OCI-LY7 (cell line): ENCODE results near the gene CDC5L. TPM values are rescaled to one million over a fixed set of nuclear protein-coding genes. Genes with fewer than 3 reads are reported as not detected.

Experiments
- BruUV-seq: library from RNA; stranded (reverse); fragments of 400-500 nt; replicated peaks from 2 replicates; lab custom pipeline; 2021; lab: Mats Ljungman, UMichigan
- CTCF ChIA-PET: fragments of 300-600 bp; sonication (Branson Sonifier 250); formaldehyde crosslinking; loops from one replicate; lab custom pipeline; 2022; ENCODE audit warnings: antibody characterized with exemption; ENCODE audit not compliant: unreplicated experiment; lab: Charles Lee
- POLR2A ChIA-PET: fragments of 300-600 bp; sonication (Branson Sonifier 250); formaldehyde crosslinking; loops from one replicate; lab custom pipeline; 2022; ENCODE audit warnings: antibody characterized with exemption; lab: Charles Lee
- DNase-seq: peaks from one replicate; pipeline ENCODE4 v3.0.0-alpha.2; 2015; ENCODE audit warnings: low spot score
- H2AFZ ChIP-seq: fragments of 200-600 bp; sonication (generic), shearing (Covaris generic); 2 replicates; pipeline ENCODE4 v1.6.1; 2014; ENCODE audit warnings: mild to moderate bottlenecking, antibody characterized with exemption, low read length, moderate library complexity
- H3K27ac ChIP-seq: fragments of 200-600 bp; sonication (generic); 2 replicates; pipeline ENCODE4 v1.5.1; 2014; ENCODE audit warnings: mixed run types, low read depth, mild to moderate bottlenecking, moderate library complexity, low read length, inconsistent platforms; ENCODE audit not compliant: poor library complexity, severe bottlenecking
- H3K36me3 ChIP-seq: fragments of 200-600 bp; sonication (generic); 2 replicates; pipeline ENCODE4 v1.6.1; 2014; ENCODE audit warnings: mild to moderate bottlenecking, antibody characterized with exemption, low read length, moderate library complexity, mixed read lengths; ENCODE audit not compliant: insufficient read depth
- H3K4me1 ChIP-seq: fragments of 200-600 bp; sonication (generic); 2 replicates; pipeline ENCODE4 v1.5.1; 2014; ENCODE audit warnings: mild to moderate bottlenecking, low read length; ENCODE audit not compliant: insufficient read depth, poor library complexity, severe bottlenecking
- H3K4me2 ChIP-seq: fragments of 200-600 bp; sonication (generic); 2 replicates; pipeline ENCODE4 v1.6.1; 2014; ENCODE audit warnings: mild to moderate bottlenecking, low read length
- H3K4me3 ChIP-seq: fragments of 200-600 bp; sonication (generic); 2 replicates; pipeline ENCODE4 v1.5.1; 2014; ENCODE audit warnings: mild to moderate bottlenecking, low read depth, low read length; ENCODE audit not compliant: poor library complexity, severe bottlenecking
- H3K79me2 ChIP-seq: fragments of 200-600 bp; sonication (generic); 2 replicates; pipeline ENCODE4 v1.6.1; 2016; ENCODE audit warnings: low read depth, mild to moderate bottlenecking, low read length, moderate library complexity, mixed read lengths; ENCODE audit not compliant: insufficient read depth
- H3K9me2 ChIP-seq: fragments of 200-600 bp; sonication (generic); 2 replicates; pipeline ENCODE4 v1.6.1; 2016; ENCODE audit warnings: mild to moderate bottlenecking, low read length, mixed read lengths; ENCODE audit not compliant: insufficient read depth
- H3K9me3 ChIP-seq: fragments of 200-600 bp; sonication (generic); 2 replicates; pipeline ENCODE4 v1.6.1; 2014; ENCODE audit warnings: mild to moderate bottlenecking, mixed run types, low read length, mixed read lengths
- H4K20me1 ChIP-seq: fragments of 200-600 bp; sonication (generic); 2 replicates; pipeline ENCODE4 v1.6.1; 2014; ENCODE audit warnings: mild to moderate bottlenecking, antibody characterized with exemption, low read length, moderate library complexity, mixed read lengths; ENCODE audit not compliant: insufficient read depth
- EZH2phosphoT487 ChIP-seq: fragments of 200-600 bp; sonication (generic); IDR thresholded peaks from 2 replicates; pipeline ENCODE4 v1.6.1; 2018; ENCODE audit warnings: low read depth, borderline replicate concordance, mild to moderate bottlenecking, mixed run types, antibody characterized with exemption, low read length, moderate library complexity, mixed read lengths
- intact Hi-C: fragments of 100-400 bp; cut with micrococcal nuclease; formaldehyde crosslinking; loops from one replicate; pipeline ENCODE4 v1.10.0; 2022; ENCODE audit not compliant: unreplicated experiment
- total RNA-seq, 2 experiments: library from RNA; depleted of rRNA in 1 of 2; stranded (reverse); fragments of >200 nt in 1 of 2; shearing (Covaris generic) in 1 of 2; gene quantifications; 2 replicates each; pipeline ENCODE4 v1.2.3, GENCODE V29; 2014 to 2022
- TF ChIP-seq, protein P1 (sequence below): fragments of 200-600 bp; sonication (generic); conservative IDR thresholded peaks from 2 replicates; pipeline ENCODE4 v1.5.1; 2014; ENCODE audit warnings: mild to moderate bottlenecking, antibody characterized with exemption, low read length, moderate library complexity, mixed read lengths

The CDC5L gene
- total RNA-seq, 2 experiments from 2014 or later, result 21.5 to 24.0 TPM

DNA sequence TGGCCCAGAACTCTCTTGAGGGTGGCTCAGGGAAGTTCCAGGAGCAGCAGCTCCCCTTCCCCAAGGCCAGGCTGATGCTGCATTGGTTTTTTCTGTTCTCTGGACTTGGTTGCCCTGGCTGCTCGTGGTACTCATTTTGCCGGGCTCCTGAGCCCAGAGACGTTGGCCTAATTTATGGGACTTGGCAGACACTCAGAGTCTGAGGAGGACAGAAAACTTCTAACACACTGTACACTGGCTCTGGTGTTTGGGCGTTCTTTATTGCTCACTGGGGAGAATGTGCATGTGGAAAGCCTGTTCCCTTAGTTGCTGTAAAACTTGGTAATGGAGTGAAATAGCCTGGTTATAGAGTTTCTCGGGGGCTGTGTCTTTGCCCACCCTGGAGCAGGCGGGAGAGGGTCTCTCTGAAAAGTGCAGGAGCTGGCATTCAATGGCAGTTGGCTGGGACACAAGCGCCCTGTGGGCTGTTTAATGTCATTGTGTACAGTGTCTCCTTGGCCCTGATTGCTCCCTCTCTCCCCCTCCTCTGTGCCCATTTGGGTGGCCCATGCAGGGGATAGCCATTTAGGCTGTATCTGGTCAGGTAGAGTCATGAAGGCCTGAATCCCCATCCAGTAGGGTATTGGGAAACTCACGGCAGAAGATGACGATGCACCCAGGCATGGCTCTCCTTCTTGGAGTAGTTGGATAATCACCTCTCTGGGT, 109.3 kb downstream of the CDC5L start:
- DNase-seq, result no peak
- Histone ChIP-seq H3K79me2 (no peaks in the 10 kb centered on the region), H3K4me1 (no peaks in the 10 kb centered on the region), H3K27ac (no peak overlapping the region), H2AFZ (no peak overlapping the region), H4K20me1 (no peaks in the 10 kb centered on the region), H3K9me2 (no peaks in the 10 kb centered on the region), H3K4me2 (no peak overlapping the region), H3K9me3 (no peaks in the 10 kb centered on the region), H3K36me3 (no peaks in the 10 kb centered on the region), H3K4me3 (no peak overlapping the region)
- TF ChIP-seq, protein P1, sequence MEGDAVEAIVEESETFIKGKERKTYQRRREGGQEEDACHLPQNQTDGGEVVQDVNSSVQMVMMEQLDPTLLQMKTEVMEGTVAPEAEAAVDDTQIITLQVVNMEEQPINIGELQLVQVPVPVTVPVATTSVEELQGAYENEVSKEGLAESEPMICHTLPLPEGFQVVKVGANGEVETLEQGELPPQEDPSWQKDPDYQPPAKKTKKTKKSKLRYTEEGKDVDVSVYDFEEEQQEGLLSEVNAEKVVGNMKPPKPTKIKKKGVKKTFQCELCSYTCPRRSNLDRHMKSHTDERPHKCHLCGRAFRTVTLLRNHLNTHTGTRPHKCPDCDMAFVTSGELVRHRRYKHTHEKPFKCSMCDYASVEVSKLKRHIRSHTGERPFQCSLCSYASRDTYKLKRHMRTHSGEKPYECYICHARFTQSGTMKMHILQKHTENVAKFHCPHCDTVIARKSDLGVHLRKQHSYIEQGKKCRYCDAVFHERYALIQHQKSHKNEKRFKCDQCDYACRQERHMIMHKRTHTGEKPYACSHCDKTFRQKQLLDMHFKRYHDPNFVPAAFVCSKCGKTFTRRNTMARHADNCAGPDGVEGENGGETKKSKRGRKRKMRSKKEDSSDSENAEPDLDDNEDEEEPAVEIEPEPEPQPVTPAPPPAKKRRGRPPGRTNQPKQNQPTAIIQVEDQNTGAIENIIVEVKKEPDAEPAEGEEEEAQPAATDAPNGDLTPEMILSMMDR, result no peak
- no peak for TF ChIP-seq EZH2phosphoT487
- POLR2A ChIA-PET, result no interaction called here
- intact Hi-C loops, result no loop called here
- CTCF ChIA-PET, result no interaction called here
- BruUV-seq, result no TSS peak

DNA sequence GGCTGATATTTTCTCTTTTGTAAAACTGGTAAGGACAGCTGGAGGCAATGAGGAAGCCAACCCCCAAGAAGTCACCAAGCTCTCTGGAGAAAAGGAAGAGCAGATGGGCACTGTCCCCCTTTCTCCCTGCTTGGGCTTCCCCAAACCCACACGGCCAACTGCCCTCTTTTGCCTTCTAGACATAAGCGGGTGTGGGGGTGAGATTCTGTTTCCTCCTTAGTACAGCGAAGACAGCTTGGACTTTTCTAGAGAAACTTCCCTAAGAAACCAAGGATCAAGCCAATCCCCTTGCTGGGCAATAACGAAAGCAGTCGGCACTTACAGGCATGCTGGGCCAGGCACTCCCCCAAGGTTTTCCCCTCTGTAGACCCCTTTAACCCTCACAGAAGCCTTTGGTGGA, 110.3 kb downstream of the CDC5L start:
- Histone ChIP-seq H3K79me2 (no peaks in the 10 kb centered on the region), H3K4me3 (no peak overlapping the region), H3K9me3 (no peaks in the 10 kb centered on the region), H2AFZ (no peak overlapping the region), H3K9me2 (no peaks in the 10 kb centered on the region), H3K36me3 (no peaks in the 10 kb centered on the region), H3K4me2 (no peak overlapping the region), H3K4me1 (no peaks in the 10 kb centered on the region), H4K20me1 (no peaks in the 10 kb centered on the region), H3K27ac (no peak overlapping the region)
- DNase-seq, result no peak
- POLR2A ChIA-PET, result no interaction called here
- intact Hi-C loops, result no loop called here
- CTCF ChIA-PET, result no interaction called here
- no peak for TF ChIP-seq EZH2phosphoT487
- TF ChIP-seq, protein P1, result no peak
- no TSS peak for BruUV-seq

DNA sequence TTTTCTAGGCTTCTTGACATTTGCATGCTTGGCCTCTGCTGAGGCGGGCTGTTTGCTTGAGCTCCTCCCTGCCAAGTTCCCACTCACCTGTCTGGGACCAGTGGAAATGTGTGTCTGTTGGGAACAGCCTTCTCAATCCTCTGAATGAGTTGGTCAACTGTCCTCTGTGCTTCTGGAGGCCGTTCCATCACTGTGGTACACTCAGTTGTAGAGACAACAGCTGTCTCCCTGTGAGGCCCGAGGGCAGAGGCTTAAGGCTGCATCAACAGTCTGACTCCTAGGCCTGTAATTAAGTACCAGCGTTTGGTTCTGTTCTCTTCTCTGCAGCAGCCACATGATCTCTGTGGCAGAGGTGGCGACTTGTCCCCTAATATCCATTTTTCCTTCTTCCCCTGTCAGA, 110.9 kb downstream of the CDC5L start:
- POLR2A ChIA-PET, result no interaction called here
- no peaks in the 10 kb centered on the region for H3K4me1 ChIP-seq
- intact Hi-C loops, result no loop called here
- CTCF ChIA-PET, result no interaction called here
- H4K20me1 ChIP-seq, result no peaks in the 10 kb centered on the region
- DNase-seq, result no peak
- no peaks in the 10 kb centered on the region for H3K9me2 ChIP-seq
- no peaks in the 10 kb centered on the region for H3K9me3 ChIP-seq
- H3K36me3 ChIP-seq, result no peaks in the 10 kb centered on the region
- no peak overlapping the region for H3K27ac ChIP-seq
- no peak overlapping the region for H2AFZ ChIP-seq
- TF ChIP-seq EZH2phosphoT487, result no peak
- TF ChIP-seq, protein P1, result no peak
- no peaks in the 10 kb centered on the region for H3K79me2 ChIP-seq
- no TSS peak for BruUV-seq
- H3K4me2 ChIP-seq, result no peak overlapping the region
- H3K4me3 ChIP-seq, result no peak overlapping the region
